DND-41 (cell line): ENCODE results near the gene MBD6.

Source experiments
- CTCF ChIP-seq: IDR thresholded peaks from 2 replicates; pipeline ENCODE4 v1.5.1; 2012; ENCODE audit warnings: borderline replicate concordance, low read length, moderate library complexity, mild to moderate bottlenecking; ENCODE audit not compliant: poor library complexity, severe bottlenecking; ENCODE audit errors: extremely low read depth
- EZH2 ChIP-seq: IDR thresholded peaks from 3 replicates; pipeline ENCODE4 v1.6.1; 2012; ENCODE audit warnings: borderline replicate concordance, low read depth, mild to moderate bottlenecking, moderate library complexity, low read length, inconsistent platforms; ENCODE audit not compliant: severe bottlenecking

- TF ChIP-seq CTCF (no peak), EZH2 (no peak)
Measured at GRCh38 chr12:57553343-57554202, 30.9 kb downstream of the MBD6 start.
